Stimulated activated CD8-positive, alpha-beta memory T cell treated with anti-CD3 and anti-CD28 coated beads, Interleukin-12 subunit alpha, Interleukin-12 subunit beta, amount 100 ng/mL, for 4 hours (primary cell): ENCODE data around the gene PRR29.

Source experiments
- DNase-seq: peaks from one replicate; pipeline ENCODE4 v3.0.0-alpha.2; 2020; ENCODE audit warnings: low read depth

Gene PRR29

DNA sequence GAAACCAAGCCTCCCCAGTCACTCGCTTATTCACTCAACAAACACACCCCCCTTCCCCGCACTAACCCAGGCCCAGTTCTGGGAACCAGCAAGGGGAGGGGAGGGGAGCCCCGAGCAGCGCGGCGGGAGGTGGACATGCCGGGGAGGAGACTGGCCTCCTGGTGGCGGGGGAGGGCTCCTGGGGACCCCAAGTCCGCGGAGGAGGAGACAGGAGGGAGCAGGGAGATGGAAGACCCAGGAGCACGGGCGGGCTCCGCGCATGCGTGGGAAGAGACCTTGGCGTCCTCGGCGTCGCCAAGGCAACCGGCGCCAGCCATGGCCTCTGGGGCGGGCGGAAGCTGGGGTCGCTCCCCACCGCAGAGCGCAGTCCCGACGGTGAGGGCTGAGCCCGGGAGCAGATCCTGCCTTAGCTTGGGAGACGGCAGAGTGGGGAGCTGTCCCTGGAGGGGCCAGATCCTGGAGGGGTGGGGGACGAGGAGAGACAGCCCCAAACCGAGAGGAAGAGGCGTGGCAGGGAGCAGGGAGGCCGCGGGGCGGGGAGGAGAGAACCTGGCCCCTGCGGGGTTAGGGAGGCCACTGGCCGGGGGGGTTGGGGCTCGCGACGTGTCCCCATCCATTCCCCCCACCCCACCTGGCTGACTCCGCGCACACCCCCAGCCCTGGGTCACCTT, at the start of gene PRR29:
TSS of gene PRR29 (plus strand) at position 302 of the 671 bp plus-strand sequence. CDS start at position 316, 14 bp downstream.
- DNase-seq, result peak; percentile 57

DNA sequence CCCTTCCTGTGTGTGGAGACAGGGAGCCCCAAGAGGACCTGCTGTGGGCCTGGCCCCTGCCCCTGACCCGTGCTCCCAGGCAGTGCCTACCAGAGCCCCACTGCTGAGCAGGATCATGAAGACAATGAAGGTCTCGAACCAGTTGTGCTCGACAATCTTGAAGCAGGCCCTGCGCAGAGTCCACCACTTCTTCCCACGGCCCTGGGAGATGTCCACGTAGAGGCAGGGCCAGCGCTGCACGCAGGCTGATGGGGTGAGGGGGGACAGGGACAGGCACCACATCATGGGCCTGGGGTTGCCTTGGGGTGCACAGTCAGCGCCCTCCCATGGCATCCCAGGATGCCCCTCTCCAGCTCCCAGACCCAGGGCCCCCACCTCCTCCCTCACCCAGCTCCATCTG, 49.6 kb upstream of the PRR29 start:
- DNase-seq, result no peak

DNA sequence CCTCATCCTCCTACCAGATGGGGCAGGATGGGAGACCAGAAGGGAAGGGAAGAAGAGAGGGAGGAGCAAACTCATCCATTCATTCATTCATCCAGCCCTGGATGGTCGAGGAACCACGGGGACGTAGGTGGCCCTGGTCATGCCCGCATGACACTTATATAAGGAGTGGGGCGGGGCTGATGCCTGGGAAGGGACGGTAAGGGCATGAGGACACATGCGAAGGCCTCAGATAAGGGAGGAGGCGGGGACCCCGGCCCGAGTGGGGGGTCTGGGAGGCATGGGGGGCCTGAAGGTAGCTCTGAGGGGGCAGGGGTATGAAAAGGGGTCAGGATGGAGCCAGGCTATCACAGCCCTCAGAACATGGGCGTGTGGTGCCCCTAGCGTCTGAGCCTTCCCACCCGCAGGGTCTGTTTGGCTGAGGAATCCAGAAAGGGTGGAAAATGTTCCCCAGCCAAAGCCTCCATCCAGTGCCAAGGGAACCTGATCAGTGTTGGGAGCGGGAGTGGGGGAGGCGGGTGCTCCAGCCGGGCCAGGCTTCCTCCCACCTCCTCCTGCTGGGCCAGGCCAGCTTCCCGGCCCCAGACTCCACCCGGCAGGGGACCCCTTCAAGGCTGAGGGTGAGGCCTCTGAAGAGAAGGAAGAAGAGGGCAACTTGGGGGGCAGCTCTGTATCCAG, 48.4 kb upstream of the PRR29 start:
- DNase-seq, result no peak

DNA sequence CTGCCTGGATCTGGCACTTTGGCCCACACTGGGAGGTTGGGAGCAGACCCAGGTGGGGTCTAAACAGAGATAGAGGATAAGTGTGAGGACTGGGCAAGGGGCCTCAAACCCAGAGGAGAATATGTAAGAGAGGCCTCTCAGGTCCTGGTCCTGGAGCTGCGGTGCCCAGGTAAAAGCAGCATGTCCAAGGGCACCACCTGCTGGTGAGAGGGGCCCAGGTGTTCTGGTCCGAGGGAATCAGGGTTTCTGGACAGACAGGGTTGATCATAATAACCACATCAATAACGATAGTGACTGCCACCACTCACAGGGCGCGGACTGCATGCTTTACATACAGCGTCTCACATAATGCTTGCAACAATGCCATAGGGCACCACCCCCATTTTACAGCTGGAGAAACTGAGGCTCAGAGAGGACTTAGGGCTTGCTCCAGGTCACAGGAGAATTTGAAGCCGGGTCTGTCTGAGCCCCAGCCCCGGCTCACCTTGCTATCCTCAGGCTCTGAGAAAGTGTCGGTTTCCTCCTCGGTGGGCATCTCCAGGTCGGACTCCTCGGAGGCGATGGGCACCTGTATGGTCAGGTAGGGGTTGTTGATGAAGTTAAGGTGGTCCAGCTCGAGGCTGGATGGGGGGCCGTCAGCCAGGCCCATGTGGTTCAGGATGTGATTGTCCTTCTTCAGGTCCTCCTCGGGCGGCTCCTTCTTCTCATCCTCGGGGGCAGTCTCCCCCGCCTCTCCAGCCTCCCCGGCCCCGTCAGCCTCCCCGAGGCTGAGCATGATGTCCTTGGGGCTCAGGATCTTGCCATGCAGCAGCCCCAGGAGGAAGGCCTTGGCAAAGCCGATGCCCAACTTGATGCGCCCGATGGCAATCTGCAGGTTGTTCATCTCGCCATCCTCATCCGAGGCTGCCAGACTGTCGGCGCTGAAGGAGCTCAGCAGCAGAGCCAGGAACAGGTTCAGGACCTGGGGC, 46.9 kb upstream of the PRR29 start:
- no peak for DNase-seq

DNA sequence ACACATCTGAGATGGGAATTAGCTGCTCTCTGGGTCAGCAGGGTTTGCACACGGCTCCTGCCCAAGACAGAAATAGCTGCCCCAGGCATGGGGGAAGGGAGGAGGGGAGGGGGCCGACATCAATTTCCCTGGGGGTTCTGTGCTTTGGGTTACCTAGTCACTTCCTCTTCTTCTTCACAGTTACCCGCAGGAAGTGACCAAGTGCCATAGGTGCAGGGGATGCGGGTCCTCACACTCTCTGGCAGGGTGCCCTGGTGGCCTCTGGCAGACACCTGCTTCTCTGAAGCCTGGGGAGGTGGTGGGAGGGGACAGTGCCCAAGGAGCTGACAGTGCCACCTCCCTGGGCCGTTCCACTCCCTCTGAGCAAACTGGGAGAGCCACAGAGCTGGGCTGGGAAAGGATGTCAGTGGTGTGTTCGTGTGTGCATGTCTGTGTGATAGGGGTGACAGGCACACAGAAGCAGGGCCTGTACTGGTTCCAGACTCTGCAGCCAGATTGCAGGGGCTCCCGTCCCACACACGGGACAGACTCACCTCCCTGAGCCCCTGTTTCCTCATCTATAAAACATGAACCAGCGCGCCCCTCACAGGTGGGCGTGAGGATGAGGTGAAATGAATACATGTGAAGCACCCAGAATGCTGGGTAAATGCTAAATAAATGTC, 43.6 kb upstream of the PRR29 start:
- DNase-seq, result no peak

DNA sequence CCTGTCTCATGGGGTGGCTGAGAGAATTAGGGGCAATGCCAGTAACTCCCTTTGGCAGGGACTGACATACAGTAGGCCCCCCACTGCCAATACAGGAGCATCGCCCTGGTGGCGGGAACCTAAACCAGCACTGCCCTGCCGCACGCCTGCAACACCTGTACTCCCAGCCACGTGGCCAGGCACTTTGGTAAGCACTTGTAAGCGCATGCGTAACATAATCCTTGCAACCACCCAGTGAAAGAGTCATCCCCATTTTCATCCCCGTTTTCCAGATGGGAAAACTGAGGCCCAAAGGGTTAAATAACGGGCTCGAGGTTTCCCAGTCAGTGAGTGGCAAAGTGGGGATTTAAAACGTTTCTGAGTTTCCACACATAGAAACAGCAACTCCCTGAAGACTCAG, 42.9 kb upstream of the PRR29 start:
- no peak for DNase-seq

DNA sequence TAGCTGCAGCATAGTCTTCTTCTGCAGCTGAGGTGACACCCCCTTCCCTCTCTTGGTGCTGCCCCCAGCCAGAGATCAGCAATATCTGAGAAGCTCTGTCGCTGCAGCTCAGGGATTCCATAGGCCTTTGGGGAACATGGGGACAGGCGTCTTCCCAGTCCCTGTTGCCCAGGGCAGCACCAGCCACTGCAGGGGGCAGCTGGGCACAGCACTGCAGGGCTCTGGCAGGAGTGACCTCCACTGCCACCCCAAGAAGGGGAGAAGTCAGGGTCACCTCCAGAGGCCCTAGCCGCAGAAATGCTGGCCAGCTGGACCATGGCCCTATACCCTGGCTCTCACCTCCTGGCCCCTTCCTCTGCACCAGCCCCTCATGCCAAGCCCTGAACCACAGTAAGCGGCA, 42.4 kb upstream of the PRR29 start:
- no peak for DNase-seq

DNA sequence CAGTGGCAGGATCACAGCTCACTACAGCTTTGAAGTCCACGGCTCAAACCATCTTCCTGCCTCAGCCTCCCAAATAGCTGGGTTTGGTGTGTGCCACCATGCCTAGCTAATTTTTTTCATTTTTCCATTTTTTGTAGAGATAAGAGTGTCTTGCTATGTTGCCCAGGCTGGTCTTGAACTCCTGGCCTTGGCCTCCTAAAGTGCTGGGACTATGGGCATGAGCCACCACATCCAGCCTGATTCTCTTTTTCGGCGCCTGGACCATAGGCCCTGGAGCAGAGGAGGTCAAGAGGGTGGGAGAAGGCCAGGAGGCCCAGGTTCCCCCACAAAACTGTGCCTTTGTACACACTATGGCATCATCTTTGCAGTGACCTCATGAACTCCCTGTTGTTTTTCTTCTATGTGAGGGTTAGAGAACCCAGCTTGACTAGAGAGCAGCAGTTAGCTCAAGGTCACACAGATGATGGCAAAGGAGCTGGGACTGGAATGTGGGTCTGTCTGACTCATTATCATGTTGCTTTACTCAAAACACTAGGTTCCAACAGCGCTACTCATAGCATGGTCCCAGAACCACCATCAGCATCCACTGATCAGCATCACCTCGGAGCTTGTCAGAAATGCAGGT, 41.7 kb upstream of the PRR29 start:
- no peak for DNase-seq

DNA sequence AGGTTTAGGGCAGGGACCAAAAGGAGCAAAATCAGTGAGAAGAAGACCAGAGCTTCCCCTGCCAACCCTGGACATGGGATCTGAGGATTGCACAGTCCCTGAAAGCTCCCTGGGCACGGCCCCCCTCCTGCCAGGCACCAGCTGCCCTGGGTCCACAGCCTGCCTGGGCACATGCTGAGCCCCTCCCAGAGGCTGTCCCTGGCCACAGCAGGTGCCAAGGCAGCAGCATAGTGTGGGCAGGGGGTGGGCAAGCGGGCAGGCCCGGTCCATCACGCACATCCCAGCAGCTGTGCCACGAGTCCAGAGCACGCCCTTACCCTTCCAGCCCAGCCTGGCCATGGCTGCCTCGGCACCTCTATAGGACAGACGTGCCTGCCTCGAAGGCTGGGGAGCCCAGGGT, 38.1 kb upstream of the PRR29 start:
- no peak for DNase-seq

DNA sequence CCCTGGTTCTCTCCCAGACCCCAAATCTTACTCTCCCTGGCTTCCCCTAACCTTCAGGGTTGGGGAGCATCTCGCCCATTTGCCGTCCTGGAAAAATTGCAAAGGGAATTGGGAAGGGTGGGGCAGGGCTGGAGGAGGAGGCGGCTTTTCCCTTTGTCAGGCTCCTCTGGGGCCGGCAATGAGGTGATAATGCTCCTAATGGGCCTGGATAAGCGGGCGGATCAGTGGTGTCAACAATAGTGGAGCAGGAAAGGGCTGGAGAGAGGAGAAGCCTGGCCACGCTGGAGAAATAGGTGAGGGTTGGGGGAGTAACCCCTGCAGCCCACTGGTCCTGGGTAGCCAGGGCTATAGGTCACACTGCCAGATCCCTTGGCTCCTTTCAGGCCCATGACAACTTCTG, 37.7 kb upstream of the PRR29 start:
- DNase-seq, result no peak

DNA sequence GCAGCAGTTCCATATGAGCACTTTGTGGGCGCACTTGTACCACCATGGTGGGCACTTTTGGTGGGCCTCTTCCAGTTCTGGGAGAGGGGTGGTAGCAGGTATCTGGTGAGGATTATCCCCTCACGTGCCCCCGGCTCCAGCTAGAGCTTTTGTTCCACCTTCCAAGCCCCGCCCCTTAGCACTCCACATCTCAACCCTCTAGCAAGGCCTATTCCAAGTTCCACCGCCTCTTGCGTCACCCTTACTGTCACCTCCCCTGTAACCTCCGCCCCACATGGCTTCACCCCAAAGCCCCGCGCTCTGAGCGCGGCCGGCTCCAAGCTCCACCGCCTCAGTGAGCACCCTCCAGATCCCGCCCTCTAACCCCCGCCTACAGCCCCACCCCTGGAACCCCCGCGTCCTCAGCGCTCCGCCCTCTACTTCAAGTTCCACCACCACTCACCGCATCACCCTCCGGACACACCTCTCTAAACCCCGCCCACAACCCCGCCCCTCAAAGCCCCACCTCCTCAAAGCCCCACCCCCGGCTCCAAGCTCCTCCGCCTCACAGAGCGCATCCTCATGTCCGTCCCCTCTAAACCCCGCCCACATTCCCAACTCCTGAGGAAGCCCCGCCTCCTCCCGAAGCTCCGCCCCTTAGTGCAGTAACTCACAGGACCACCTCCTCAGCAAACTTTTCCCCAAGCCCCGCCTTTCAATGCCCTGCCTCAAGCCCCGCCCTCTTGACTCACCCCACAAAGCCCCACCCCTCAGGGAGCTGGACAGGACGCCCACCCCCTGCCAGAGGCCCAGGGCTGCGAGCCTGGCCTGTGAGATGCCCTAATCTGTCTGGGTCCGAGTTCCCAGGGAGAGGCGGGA, 36.6 kb upstream of the PRR29 start:
- no peak for DNase-seq

DNA sequence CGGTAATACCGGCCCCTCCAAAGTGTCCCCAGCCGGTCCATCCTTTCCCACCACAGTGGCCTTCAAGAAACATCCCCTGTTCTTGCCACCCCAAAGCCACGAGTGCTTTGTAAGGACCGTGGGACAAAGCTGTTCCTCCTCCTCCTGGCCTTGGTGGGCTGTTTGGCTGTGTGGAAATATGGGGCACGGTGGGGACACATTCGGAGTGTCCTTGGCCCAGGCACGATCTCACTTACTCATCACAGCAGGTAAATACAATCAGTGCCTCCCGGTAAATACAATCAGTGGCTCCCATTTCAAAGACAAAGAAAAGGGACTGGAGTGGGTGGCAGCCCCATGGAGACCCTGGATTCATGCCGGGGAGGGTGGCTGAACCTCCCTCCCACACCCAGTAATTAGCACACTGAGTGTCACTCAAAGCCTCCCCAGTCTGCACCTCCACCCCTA, 35.8 kb upstream of the PRR29 start:
- DNase-seq, result no peak

DNA sequence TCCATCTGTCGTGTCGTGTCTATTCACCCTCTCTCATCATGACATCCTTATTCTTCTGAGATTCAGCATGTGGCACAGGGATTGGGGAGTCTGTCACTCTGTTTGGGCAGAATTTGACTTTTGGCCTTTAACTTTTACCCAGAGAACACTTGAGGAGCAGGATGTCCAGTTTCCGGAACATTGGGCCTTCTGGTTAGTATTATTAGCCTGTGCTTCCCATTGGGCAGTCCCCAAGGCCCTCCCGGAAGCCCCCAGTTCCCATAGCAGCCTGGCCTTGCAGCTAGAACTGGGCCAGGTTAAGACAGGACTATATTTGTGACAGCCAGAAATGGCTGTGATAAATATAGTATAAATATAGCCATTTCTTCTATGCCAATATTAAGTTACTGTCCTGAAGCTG, 35.0 kb upstream of the PRR29 start:
- DNase-seq, result no peak

DNA sequence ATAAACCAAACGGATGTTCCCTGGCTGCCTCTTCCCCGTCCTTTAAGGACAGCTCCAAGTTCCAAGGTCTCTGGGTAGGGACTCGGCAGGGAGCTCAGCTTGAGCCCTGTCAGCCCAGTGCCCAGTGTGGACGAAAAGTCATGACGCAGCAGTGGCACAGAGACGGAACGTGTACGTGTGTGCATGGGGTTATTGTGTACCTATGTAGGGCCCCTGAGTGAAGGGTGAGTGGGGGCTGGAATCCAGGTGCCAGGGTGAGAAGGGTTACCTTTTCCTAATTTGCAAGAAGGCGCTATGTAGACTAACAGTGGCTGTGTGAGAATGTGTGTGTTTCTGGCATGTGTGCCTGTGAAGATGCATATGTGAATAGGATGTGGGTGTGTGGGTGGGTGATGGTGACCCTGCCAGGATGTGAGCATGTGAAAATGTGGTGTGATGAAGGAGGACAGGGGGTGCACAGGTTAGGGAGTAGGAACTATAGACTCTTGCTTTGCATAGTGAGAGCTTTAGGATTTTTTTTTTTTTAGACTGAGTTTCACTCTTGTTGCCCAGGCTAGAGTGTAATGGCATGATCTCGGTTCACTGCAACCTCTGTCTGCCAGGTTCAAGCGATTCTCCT, 31.4 kb upstream of the PRR29 start:
- no peak for DNase-seq

DNA sequence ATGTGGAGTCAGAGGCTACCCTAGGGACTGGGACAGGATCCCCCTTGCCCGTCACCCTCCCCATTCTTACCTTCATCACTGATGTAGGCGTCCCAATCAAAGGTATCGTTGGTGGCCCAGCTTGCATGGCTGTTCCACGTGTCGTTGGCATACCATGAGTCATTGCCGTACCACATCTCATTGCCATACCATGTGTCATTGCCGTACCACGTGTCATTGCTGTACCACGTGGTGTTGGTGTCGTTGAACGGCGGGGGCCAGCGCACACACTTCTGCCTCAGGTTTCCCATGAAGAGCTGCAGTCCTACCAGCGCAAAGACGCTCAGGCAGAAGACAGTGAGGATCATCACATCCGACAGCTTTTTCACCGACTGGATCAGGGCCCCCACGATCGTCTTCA, 30.2 kb upstream of the PRR29 start:
- DNase-seq, result no peak

DNA sequence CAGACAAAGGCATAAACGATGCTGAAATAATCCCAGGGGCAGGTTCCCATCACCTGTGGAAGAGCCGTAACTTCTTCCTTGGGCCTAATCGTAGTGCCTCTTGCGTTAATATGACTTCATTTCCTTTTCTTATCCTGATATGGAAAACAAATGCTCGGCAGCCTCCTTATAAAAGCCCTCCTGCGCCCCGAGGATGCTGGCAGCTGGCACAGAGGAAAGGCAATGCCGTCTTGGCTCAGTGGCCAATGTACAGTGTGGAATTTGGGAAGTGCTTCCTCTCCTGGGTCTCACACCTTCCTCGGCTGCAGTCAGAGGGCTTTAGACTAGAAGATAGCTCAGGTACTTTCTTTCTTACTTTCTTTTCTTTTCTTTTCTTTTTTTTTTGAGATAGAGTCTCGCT, 28.9 kb upstream of the PRR29 start:
- no peak for DNase-seq

DNA sequence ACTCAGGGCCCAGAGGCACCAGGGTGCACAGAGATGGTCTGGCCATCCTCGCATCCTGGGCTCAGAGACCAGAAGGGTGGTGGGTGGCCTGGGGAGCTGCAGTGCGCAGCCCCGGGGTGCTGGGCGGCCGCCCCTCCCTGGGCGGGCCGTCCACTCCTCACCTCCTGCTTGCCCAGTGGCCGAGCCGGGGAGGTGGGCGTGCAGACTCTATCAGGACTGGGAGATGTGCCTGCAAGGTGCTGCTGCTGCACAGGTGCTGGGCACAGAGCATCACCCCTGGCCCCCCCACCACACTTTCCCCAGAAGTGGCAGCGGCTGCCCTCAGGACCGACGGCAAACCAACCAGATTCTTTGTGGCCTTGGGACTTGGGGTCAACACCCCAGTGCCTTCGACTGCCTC, 25.4 kb upstream of the PRR29 start, which contains the start of gene SCN4A:
TSS of gene SCN4A (minus strand) at position 123 of the 400 bp plus-strand sequence. CDS start at position 46, 77 bp downstream.
- no peak for DNase-seq

DNA sequence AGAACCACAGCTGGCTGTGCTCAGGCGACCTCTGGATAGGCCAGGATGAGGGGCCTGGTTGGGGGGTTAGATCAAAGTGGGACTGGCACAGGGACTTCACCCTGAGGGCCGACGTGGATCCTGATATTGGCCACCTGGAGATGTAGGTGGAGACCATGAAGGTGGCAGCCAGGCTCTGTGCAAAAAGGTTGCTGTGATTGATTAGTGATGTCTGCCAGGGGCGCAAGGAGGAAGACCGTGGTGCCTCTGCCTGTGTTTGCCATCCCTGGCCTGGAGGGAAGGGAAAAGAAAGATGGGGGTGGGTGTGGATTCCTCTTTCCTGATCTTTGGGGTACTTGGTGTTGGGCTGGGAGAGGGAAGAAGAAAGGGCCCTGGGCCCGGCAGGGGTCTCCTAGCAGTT, 24.9 kb upstream of the PRR29 start:
- no peak for DNase-seq

DNA sequence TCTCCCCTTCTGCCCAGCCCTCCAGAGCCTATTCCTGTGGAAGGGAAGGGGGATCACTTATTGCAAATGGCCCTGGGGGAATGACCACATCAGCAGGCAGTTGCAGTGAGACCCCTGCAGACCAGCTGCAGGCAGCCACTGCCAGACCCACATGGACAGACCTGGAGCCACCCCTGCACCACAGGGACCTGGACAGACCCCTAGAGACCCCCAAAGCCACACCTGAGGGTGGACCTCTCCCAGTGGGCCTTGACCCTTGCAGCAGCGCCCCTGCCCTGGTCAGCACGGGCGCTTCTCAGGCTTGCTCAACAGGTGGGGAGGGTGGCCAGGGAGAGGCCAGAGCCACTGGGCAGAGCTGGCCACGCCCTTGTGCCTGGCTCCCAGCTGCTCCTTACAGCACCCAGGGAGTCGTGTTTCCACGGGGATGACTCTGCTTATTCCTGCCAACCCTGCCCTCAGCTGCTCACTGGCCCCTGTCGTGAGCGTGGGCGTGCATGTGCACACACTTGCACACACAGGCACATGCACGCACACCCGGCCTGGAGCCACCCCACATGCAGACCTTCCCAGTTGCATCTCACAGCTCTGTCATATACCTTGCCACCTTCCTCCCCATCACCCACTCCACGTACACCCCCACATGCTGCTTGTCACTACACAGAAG, 24.1 kb upstream of the PRR29 start:
- DNase-seq, result no peak
